ENCODE measurements around the gene LRP1B.

DNA sequence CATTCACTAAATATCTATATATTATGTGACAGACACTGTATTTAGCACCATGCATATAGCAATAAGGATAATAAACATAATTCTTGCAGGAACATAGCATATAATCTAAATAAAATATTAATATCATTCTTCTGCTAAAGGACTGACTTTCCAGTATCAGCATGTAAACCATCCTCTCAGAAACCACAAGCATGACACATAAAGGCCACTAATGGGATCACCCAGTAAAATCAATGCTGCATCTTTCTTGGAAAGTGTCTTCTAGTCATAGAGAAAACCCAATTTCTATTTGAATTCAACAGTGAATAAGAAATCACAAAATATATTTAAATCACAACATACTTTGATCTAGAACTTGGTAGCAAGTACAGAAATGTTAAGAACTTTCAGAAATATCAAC lies 5.8 kb upstream of the LRP1B start:
- no peak for TF ChIP-seq YY1 (IDR thresholded peaks at IDR 0.05; ENCODE audit: insufficient read depth, insufficient read length)
- no peak for TF ChIP-seq SUZ12 (IDR thresholded peaks at IDR 0.05; ENCODE audit: extremely low read depth, insufficient read depth, insufficient read length)
- no peak for TF ChIP-seq ZNF274 (IDR thresholded peaks at IDR 0.05; ENCODE audit: low read depth, low read length)

Measured in NT2/D1 (cell line).